Measurements from ENCODE around the gene CD7. TPM values are rescaled to one million over a fixed set of nuclear protein-coding genes. Genes with fewer than 3 reads are reported as not detected.

The CD7 gene
- total RNA-seq, 1 donor from 2014 or later: not detected

- H3K36me3 Mint-ChIP-seq (ENCODE audit: low read depth): no peaks in the 10 kb centered on the region
- H3K4me1 Mint-ChIP-seq (ENCODE audit: low read depth): peaks cover 2% of the 10 kb centered on the region
- H3K27ac Mint-ChIP-seq (ENCODE audit: unreplicated experiment): no peak overlapping the region
- peaks cover 19% of the 10 kb centered on the region for H3K27me3 Mint-ChIP-seq (ENCODE audit: low read depth)
- H3K4me3 Mint-ChIP-seq (ENCODE audit: unreplicated experiment): no peak overlapping the region
- DNase-seq (ENCODE audit: low spot score): no peak
- no peaks in the 10 kb centered on the region for H3K9me3 Mint-ChIP-seq (ENCODE audit: low read depth)
- TF ChIP-seq CTCF (IDR thresholded peaks at IDR 0.05): no peak
Observed at GRCh38 chr17:82344175-82344907, 26.9 kb upstream of the CD7 start.

- Mint-ChIP-seq H3K4me3 (ENCODE audit: unreplicated experiment) (no peak overlapping the region), H3K4me1 (ENCODE audit: low read depth) (peaks cover 10% of the 10 kb centered on the region), H3K9me3 (ENCODE audit: low read depth) (no peaks in the 10 kb centered on the region), H3K36me3 (ENCODE audit: low read depth) (no peaks in the 10 kb centered on the region), H3K27me3 (ENCODE audit: low read depth) (peaks cover 12% of the 10 kb centered on the region), H3K27ac (ENCODE audit: unreplicated experiment) (no peak overlapping the region)
- TF ChIP-seq CTCF (IDR thresholded peaks at IDR 0.05): no peak
- peak; percentile 33 for DNase-seq (ENCODE audit: low spot score)
Observed at GRCh38 chr17:82343560-82343959, 26.2 kb upstream of the CD7 start.

GRCh38 chr17:82342361-82343079 lies 25.1 kb upstream of the CD7 start:
- Mint-ChIP-seq H3K9me3 (ENCODE audit: low read depth) (no peaks in the 10 kb centered on the region), H3K27me3 (ENCODE audit: low read depth) (peaks cover 11% of the 10 kb centered on the region), H3K27ac (ENCODE audit: unreplicated experiment) (no peak overlapping the region), H3K36me3 (ENCODE audit: low read depth) (no peaks in the 10 kb centered on the region), H3K4me1 (ENCODE audit: low read depth) (peaks cover 13% of the 10 kb centered on the region), H3K4me3 (ENCODE audit: unreplicated experiment) (no peak overlapping the region)
- TF ChIP-seq CTCF (IDR thresholded peaks at IDR 0.05): no peak
- peak; percentile 74 for DNase-seq (ENCODE audit: low spot score)

- Mint-ChIP-seq H3K4me3 (ENCODE audit: unreplicated experiment) (peak overlapping the region; percentile 69), H3K27me3 (ENCODE audit: low read depth) (peaks cover 8% of the 10 kb centered on the region), H3K27ac (ENCODE audit: unreplicated experiment) (peak overlapping the region; percentile 85)
Observed at GRCh38 chr17:82339634-82340580, 22.5 kb upstream of the CD7 start.

More at GRCh38 chr17:82339634-82340580, 22.5 kb upstream of the CD7 start:
- TF ChIP-seq CTCF (IDR thresholded peaks at IDR 0.05): no peak
- Mint-ChIP-seq H3K4me1 (ENCODE audit: low read depth) (peaks cover 28% of the 10 kb centered on the region), H3K36me3 (ENCODE audit: low read depth) (no peaks in the 10 kb centered on the region), H3K9me3 (ENCODE audit: low read depth) (no peaks in the 10 kb centered on the region)
- no peak for DNase-seq (ENCODE audit: low spot score)
